Muscle of leg (tissue), 11 donors: ENCODE results near the gene EDRF1. TPM values are rescaled to one million over a fixed set of nuclear protein-coding genes. Genes with fewer than 3 reads are reported as not detected.

ENCODE experiments used
- DNase-seq: peaks from one replicate; pipeline ENCODE4 v3.0.0; 2013
- H3K27ac ChIP-seq: one replicate; pipeline ENCODE4 v1.5.1; 2013; ENCODE audit warnings: mild to moderate bottlenecking, low read length, control low read depth
- H3K27me3 ChIP-seq: one replicate; pipeline ENCODE4 v1.6.1; 2013; ENCODE audit warnings: low read length; ENCODE audit not compliant: control insufficient read depth, insufficient read depth
- H3K36me3 ChIP-seq: one replicate; pipeline ENCODE4 v1.6.1; 2013; ENCODE audit warnings: low read length; ENCODE audit not compliant: control insufficient read depth, insufficient read depth
- H3K4me1 ChIP-seq: one replicate; pipeline ENCODE4 v1.6.1; 2013; ENCODE audit warnings: low read length; ENCODE audit not compliant: control insufficient read depth, insufficient read depth
- H3K4me3 ChIP-seq: one replicate; pipeline ENCODE4 v1.5.1; 2013; ENCODE audit warnings: low read length, control low read depth
- H3K9me3 ChIP-seq: replicated peaks from 2 replicates; pipeline ENCODE4 v1.6.1; 2013; ENCODE audit warnings: low read depth, low read length; ENCODE audit not compliant: control insufficient read depth
- WGBS: methylation state at CpG from one replicate; pipeline ENCODE4 v1.1.5; 2013; ENCODE audit warnings: missing lambda C conversion rate; ENCODE audit not compliant: insufficient coverage; 5-methylcytosine and 5-hydroxymethylcytosine counted together
- polyA plus RNA-seq, 8 donors: library from polyadenylated mRNA; unstranded; fragments of 120-200 nt; gene quantifications; one replicate each; pipeline versions ENCODE4 v1.2.1 to v1.2.3, GENCODE V29; 2013; ENCODE audit warnings: inconsistent platforms in 1 of 8, low replicate concordance in 1 of 8; ENCODE audit not compliant: insufficient read length in 8 of 8, insufficient read depth in 1 of 8
- total RNA-seq: library from RNA; stranded (reverse); fragments of 120-200 nt; gene quantifications from one replicate; pipeline ENCODE4 v1.2.4, GENCODE V29; 2013

Gene EDRF1
- total and polyA plus RNA-seq, 9 donors = 15.7 to 27.7 (median 19.9) TPM

DNA sequence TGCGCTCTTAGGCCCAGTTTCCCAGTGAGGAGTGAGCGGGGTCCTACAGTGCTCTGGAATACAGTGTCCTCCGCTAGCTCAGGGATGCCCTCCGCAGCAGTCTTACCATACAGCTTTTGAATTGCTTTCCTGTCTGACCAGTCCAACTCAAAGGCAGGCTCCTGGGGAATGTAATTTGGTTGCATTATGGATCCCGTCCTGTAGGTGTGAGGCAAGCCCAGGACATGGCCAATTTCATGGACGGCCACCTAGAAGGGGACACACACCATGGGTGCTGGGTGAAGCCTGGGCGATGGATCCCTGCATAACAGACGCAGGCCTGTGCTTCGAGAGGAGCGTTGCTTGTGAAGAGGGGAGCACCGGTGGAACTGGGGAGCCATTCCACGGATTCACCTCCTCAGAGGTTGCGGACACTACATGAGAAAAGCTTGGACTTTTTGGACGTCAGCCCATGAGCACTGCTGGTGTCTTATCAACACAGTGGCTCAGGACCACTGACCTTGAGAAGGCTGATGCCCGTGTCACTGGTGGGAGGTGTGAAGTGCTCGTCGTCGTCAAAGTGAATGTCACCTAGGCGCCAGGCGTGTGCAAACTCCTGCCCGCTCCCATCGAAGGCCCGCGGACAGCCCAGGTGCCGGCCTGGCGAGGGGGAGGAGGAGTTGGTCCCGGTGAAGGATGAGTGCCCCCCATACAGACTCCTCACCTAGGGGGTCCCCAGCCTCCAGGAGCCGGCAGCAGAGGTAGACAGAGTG lies 52.8 kb downstream of the EDRF1 start:
- no peaks in the 10 kb centered on the region for H3K9me3 ChIP-seq
- H3K27ac ChIP-seq = no peak overlapping the region
- DNase-seq = no peak
- no peaks in the 10 kb centered on the region for H3K27me3 ChIP-seq
- H3K4me3 ChIP-seq = no peak overlapping the region
- WGBS = 90% methylated on average over 26 of the region's 28 CpGs
- no peaks in the 10 kb centered on the region for H3K36me3 ChIP-seq
- H3K4me1 ChIP-seq = peaks cover 17% of the 10 kb centered on the region

DNA sequence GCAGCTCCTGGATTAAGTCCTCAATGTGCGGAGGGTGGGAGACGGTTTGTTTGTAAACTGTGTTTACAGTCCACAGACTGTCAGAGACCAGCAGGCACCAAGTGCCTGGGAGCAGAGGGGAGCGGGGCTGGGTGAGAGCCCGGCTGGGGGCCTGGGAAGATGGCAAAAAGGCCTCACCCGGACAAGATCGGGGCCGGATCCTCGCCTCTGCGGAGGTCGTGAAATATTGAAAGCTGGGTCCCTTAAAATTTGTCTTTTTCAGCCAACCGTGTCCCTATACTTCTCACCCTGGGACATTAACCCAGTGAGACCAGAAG lies 53.3 kb downstream of the EDRF1 start:
- Histone ChIP-seq H3K4me3 (no peak overlapping the region), H3K27me3 (no peaks in the 10 kb centered on the region), H3K27ac (no peak overlapping the region), H3K36me3 (no peaks in the 10 kb centered on the region), H3K9me3 (no peaks in the 10 kb centered on the region), H3K4me1 (peaks cover 13% of the 10 kb centered on the region)
- DNase-seq = no peak
- WGBS = 92% methylated on average over 11 of the region's 11 CpGs

GRCh38 chr10:125773687-125774543 lies 54.4 kb downstream of the EDRF1 start:
- WGBS = 63% methylated on average over 75 of the region's 75 CpGs
- DNase-seq = no peak
- Histone ChIP-seq H3K4me1 (peaks cover 8% of the 10 kb centered on the region), H3K9me3 (no peaks in the 10 kb centered on the region), H3K27me3 (no peaks in the 10 kb centered on the region), H3K36me3 (no peaks in the 10 kb centered on the region), H3K4me3 (no peak overlapping the region), H3K27ac (no peak overlapping the region)

GRCh38 chr10:125774581-125775191 lies 55.2 kb downstream of the EDRF1 start:
- no peaks in the 10 kb centered on the region for H3K9me3 ChIP-seq
- 95% methylated on average over 28 of the region's 32 CpGs for WGBS

DNA sequence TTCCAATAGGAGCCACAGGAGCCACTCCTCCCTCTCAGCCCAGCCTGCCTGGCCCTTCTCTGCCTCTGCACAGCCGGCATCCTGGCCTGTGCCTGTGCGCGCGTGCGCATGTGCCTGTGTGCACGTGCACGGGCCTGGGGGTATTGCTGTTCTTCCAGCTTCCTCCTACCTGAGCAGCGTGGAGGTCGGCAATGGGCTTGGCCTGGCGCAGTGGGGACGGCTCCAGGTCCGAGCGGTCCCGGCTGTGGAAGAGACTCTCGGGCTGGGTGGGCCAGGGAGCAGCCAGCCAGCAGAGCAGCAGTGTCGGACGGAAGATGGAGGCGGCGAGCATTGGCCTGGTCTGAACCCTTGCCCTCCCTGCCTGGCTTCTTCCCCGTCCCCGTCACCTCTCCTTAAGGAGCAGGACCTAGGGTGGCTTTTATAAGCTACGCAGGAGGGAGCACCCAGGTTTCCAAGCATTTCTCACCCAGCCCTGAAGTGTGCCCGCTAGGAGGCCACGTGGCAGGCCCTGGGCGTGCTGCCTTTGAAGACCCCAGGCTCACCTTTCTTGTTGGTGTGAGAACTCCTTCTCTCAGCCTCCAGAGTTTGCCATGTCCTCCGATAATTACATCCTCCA lies 56.1 kb downstream of the EDRF1 start, which contains the start of gene MMP21:
TSS of gene MMP21 (minus strand) at position 331 of the 616 bp plus-strand sequence. CDS start at position 331, 0 bp downstream.
- Histone ChIP-seq H3K4me3 (no peak within 1 kb of the TSS), H3K27ac (no peak within 1 kb of the TSS), H3K9me3 (no peaks in the 10 kb centered on the region), H3K36me3 (no peaks in the 10 kb centered on the region), H3K27me3 (no peaks in the 10 kb centered on the region), H3K4me1 (no peaks in the 10 kb centered on the region)
- DNase-seq = no peak
- WGBS = 91% methylated on average over 21 of the region's 26 CpGs

More at GRCh38 chr10:125774581-125775191, 55.2 kb downstream of the EDRF1 start:
- Histone ChIP-seq H3K4me3 (no peak overlapping the region), H3K4me1 (no peaks in the 10 kb centered on the region), H3K36me3 (no peaks in the 10 kb centered on the region), H3K27ac (no peak overlapping the region), H3K27me3 (no peaks in the 10 kb centered on the region)
- no peak for DNase-seq

- Histone ChIP-seq H3K9me3 (no peaks in the 10 kb centered on the region), H3K27me3 (no peaks in the 10 kb centered on the region), H3K36me3 (no peaks in the 10 kb centered on the region), H3K4me3 (no peak overlapping the region), H3K4me1 (peaks cover 13% of the 10 kb centered on the region), H3K27ac (no peak overlapping the region)
- no peak for DNase-seq
- 94% methylated on average over 9 of the region's 9 CpGs for WGBS
These were observed 58.3 kb downstream of the EDRF1 start for GRCh38 chr10:125777806-125778205.

DNA sequence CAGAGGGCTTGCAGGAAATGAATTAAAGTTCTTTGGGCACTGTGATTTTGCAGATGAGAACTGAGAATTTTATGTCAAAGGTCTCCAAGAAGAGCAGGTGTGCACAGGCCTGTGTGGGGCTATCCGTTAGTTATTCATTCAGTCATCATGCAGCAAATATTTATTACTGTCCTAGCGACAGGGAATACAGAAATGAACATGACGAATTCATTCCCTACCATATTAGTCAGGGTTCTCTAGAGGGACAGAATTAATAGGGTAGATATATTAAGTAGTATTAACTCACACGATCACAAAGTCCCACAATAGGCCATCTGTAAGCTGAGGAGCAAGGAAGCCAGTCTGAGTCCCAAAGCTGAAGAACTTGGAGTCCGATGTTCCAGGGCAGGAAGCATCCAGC lies 59.0 kb downstream of the EDRF1 start:
- no peaks in the 10 kb centered on the region for H3K9me3 ChIP-seq
- no peaks in the 10 kb centered on the region for H3K27me3 ChIP-seq
- no peak overlapping the region for H3K4me3 ChIP-seq
- H3K4me1 ChIP-seq = peaks cover 14% of the 10 kb centered on the region
- H3K36me3 ChIP-seq = no peaks in the 10 kb centered on the region
- DNase-seq = no peak
- WGBS = 75% methylated on average over 1 of the region's 5 CpGs
- no peak overlapping the region for H3K27ac ChIP-seq

- H3K4me1 ChIP-seq = peaks cover 14% of the 10 kb centered on the region
- H3K9me3 ChIP-seq = no peaks in the 10 kb centered on the region
- H3K36me3 ChIP-seq = no peaks in the 10 kb centered on the region
- WGBS = 81% methylated on average over 8 of the region's 10 CpGs
- no peak overlapping the region for H3K4me3 ChIP-seq
- no peak overlapping the region for H3K27ac ChIP-seq
- no peak for DNase-seq
- H3K27me3 ChIP-seq = no peaks in the 10 kb centered on the region
These were observed 60.2 kb downstream of the EDRF1 start for GRCh38 chr10:125779403-125780327.

- Histone ChIP-seq H3K27me3 (no peaks in the 10 kb centered on the region), H3K27ac (no peak overlapping the region), H3K9me3 (no peaks in the 10 kb centered on the region), H3K4me1 (peaks cover 14% of the 10 kb centered on the region), H3K36me3 (no peaks in the 10 kb centered on the region), H3K4me3 (no peak overlapping the region)
- WGBS = 80% methylated on average over 8 of the region's 8 CpGs
- DNase-seq = no peak
These were observed 61.9 kb downstream of the EDRF1 start for GRCh38 chr10:125781374-125781773.
